ENCODE data around the gene CSNK1D.
A peak's percentile ranks its signal among the peaks of the same experiment; 100 is the strongest.
"Not testable (repeated sequence)": the region's sequence is repeated elsewhere in the genome, so short reads cannot be mapped to it uniquely, and the experiment has no call there.

CSNK1D gene

GRCh38 chr17:82272495-82273326 is 789 bp downstream of the CSNK1D start:
- peak; percentile 71 for DNase-seq (ENCODE audit: low spot score)

GRCh38 chr17:82271401-82271800 is 2.1 kb downstream of the CSNK1D start:
- no peak for DNase-seq (ENCODE audit: low spot score)

DNA sequence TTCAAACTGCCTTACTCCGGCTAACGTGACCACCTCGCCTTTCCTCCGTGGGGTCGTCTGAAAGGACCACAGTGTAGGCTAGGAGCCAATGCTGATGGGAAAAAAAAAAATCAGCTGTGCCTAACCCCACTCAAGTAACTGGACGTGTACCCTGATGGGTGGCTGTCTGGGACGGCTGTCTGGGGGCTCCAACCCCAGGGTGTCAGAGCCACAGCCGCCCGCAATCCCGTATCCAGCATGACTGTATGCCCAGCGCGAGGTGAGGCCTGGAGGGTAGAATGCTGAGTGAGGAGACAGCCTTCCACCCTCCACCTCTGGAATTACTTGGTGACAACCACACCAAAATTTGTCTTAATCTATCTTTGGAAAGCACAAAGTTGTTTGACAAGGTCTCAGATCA is 2.8 kb downstream of the CSNK1D start:
- no peak for DNase-seq (ENCODE audit: low spot score)

- no peak for DNase-seq (ENCODE audit: low spot score)
Observed at GRCh38 chr17:82269882-82270500, 3.5 kb downstream of the CSNK1D start.

GRCh38 chr17:82269138-82269881 is 4.2 kb downstream of the CSNK1D start:
- DNase-seq (ENCODE audit: low spot score), result no peak

GRCh38 chr17:82267575-82268379 is 5.7 kb downstream of the CSNK1D start:
- peak; percentile 84 for DNase-seq (ENCODE audit: low spot score)

- DNase-seq (ENCODE audit: low spot score), result no peak
Observed at GRCh38 chr17:82266142-82266541, 7.4 kb downstream of the CSNK1D start.

DNA sequence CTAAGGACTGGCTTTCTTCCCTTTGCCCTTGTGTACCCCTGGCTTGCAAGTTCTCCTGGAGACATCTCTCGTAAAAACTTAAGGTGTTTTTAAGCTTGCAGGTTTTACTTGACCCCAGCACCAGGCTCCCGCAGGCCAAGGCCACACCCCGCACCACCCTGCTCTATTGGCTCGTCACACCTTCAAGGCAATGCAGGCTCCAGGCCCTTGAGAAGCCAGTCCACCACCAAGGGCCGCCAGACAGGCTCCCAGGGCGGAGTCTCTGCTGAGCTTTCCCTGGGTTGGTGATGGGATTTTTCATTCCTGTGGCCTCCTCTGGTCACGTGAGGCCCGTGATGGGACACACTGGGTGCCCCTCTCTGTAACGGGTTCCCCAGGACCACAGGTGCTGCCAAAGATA is 9.9 kb downstream of the CSNK1D start:
- DNase-seq (ENCODE audit: low spot score), result no peak

- DNase-seq (ENCODE audit: low spot score), result no peak
Observed at GRCh38 chr17:82262344-82262743, 11.2 kb downstream of the CSNK1D start.

DNA sequence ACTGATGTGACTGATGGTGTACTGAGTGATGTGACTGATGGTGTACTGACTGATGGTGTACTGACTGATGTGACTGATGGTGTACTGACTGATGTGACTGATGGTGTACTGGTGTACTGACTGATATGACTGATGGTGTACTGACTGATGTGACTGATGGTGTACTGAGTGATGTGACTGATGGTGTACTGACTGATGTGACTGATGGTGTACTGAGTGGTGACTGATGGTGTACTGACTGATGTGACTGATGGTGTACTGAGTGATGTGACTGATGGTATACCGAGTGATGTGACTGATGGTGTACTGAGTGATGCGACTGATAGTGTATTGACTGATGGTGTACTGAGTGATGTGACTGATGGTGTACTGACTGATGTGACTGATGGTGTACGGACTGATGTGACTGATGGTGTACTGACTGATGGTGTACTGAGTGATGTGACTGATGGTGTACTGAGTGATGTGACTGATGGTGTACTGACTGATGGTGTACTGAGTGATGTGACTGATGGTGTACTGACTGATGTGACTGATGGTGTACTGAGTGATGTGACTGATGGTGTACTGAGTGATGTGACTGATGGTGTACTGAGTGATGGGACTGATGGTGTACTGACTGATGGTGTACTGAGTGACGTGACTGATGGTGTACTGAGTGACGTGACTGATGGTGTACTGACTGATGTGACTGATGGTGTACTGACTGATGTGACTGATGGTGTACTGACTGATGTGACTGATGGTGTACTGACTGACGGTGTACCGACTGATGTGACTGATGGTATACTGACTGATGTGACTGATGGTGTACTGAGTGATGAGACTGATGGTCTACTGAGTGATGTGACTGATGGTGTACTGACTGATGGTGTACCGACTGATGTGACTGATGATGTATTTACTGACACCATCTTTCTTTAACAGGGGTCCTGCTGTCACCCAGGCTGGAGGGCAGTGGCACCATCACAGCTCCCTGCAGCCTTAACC is 13.2 kb downstream of the CSNK1D start:
- DNase-seq (ENCODE audit: low spot score), result not testable (repeated sequence)

DNA sequence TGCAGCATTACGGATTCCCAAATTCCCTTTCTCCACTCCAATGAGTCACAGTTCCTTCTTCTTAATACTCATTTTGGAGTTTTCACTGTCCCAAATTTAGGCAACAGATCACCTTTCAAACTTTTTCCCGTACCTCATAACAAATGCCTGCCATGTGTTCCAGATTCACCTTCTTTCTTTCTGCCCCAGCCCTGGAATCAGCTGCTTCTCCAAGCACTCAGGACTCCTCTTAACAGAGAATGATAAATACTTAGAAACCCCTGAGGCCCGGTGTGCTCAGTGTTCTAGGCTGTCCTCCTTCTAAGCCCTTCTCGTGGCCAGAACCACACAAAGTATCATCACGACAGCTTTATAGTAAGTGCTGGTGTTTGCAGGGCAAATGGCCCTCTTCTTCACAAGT is 14.9 kb downstream of the CSNK1D start:
- DNase-seq (ENCODE audit: low spot score), result no peak

- DNase-seq (ENCODE audit: low spot score), result no peak
Observed at GRCh38 chr17:82257473-82257872, 16.0 kb downstream of the CSNK1D start.

DNA sequence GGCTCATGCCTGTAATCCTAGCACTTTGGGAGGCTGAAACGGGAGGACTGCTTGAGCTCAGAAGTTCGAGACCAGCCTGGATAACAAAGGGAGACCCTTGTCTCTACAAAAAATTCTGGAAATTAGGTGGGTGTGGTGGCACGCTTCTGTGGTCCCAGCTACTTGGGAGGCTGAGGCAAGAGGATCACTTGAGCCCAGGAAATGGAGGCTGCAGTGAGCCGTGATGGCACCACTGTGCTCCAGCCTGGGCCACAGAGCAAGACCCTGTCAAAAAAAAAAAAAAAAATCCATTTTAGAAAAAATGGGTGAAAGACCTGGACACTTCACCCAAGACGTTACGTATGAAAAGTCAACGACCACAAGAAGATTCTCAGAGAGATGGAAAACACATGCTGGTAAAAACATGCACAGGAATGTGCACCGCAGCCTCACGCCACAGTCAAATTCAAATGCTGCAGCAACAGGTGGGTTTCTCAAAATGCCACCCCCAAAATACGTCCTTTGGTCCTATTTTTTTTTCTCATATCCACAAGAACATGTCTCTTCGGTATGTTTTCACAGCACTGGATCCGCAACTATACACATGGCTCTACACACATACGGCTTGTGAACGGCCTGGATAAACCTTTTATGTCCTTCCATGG is 17.1 kb downstream of the CSNK1D start:
- no peak for DNase-seq (ENCODE audit: low spot score)

DNA sequence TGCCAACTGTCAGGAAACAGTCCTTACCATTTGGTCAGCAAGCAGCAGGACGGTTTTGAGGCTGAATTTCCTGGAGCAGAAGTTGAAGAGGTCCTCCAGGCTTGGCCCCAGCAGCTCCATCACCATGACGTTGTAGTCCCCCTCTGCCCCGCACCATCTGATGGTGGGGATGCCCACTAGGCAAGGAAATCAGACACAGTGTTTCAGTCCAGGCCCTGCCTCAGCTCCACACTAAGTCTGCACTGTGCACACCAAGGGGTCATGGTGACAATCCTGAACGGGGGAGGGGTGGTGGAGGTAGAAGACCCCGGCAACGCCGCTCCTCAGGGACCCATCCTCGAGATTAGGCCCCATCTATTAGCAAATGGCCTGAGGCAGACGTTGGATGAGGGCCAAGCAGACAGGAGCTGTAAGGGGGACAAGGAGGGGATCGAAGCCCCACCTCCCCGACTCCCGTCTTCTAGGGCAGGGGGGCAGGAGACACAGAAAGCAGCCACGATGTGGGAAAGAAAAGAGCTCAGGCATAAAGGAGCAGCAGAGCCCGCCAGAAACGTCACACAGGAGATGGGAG is 18.0 kb downstream of the CSNK1D start:
- no peak for DNase-seq (ENCODE audit: low spot score)

DNA sequence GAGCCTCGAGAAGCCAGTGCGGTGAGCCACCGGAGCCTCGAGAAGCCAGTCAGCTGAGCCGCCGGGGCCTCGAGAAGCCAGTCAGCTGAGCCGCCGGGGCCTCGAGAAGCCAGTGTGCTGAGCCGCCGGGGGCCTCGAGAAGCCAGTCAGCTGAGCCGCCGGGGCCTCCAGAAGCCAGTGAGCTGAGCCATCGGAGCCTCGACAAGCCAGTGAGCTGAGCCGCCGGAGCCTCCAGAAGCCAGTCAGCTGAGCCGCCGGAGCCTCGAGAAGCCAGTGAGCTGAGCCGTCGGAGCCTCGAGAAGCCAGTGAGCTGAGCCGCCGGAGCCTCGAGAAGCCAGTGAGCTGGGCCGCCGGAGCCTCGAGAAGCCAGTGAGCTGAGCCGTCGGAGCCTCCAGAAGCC is 18.8 kb downstream of the CSNK1D start:
- DNase-seq (ENCODE audit: low spot score), result not testable (repeated sequence)

DNA sequence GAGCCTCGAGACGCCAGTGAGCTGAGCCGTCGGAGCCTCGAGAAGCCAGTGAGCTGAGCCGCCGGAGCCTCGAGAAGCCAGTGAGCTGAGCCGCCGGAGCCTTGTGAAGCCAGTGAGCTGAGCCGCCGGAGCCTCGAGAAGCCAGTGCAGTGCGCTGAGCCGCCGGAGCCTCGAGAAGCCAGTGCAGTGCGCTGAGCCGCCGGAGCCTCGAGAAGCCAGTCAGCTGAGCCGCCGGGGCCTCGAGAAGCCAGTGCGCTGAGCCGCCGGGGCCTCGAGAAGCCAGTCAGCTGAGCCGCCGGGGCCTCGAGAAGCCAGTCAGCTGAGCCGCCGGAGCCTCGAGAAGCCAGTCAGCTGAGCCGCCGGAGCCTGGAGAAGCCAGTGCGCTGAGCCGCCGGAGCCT is 19.4 kb downstream of the CSNK1D start:
- not testable (repeated sequence) for DNase-seq (ENCODE audit: low spot score)

- no peak for DNase-seq (ENCODE audit: low spot score)
Observed at GRCh38 chr17:82253179-82253544, 20.3 kb downstream of the CSNK1D start.

GRCh38 chr17:82252511-82253178 is 20.9 kb downstream of the CSNK1D start:
- DNase-seq (ENCODE audit: low spot score), result no peak

GRCh38 chr17:82250868-82251500 is 22.5 kb downstream of the CSNK1D start:
- no peak for DNase-seq (ENCODE audit: low spot score)

Data from HuH-7.5 (cell line).